DND-41 (cell line): Measurements from ENCODE around the gene GPR162.

Experiments
- CTCF ChIP-seq: IDR thresholded peaks from 2 replicates; pipeline ENCODE4 v1.5.1; 2012; ENCODE audit warnings: borderline replicate concordance, low read length, moderate library complexity, mild to moderate bottlenecking; ENCODE audit not compliant: poor library complexity, severe bottlenecking; ENCODE audit errors: extremely low read depth
- EZH2 ChIP-seq: IDR thresholded peaks from 3 replicates; pipeline ENCODE4 v1.6.1; 2012; ENCODE audit warnings: borderline replicate concordance, low read depth, mild to moderate bottlenecking, moderate library complexity, low read length, inconsistent platforms; ENCODE audit not compliant: severe bottlenecking

GRCh38 chr12:6863033-6863432 is 41.4 kb downstream of the GPR162 start:
- no peak for TF ChIP-seq CTCF
- no peak for TF ChIP-seq EZH2
